Myocyte (in vitro differentiated cells): ENCODE results near the gene SKOR1. TPM values are rescaled to one million over a fixed set of nuclear protein-coding genes. Genes with fewer than 3 reads are reported as not detected.

Source experiments
- DNase-seq: peaks from one replicate; pipeline ENCODE4 v3.0.0-alpha.2; 2012; ENCODE audit warnings: low read depth
- total RNA-seq: library from RNA; depleted of rRNA; stranded (reverse); fragments of >200 nt; gene quantifications from 2 replicates; pipeline ENCODE4 v1.2.3, GENCODE V29; 2014

The SKOR1 gene
- total RNA-seq, 1 donor from 2014 or later = 0.08 TPM

- DNase-seq = no peak
Measured at GRCh38 chr15:67884009-67884408, 58.7 kb downstream of the SKOR1 start.

Other genes with a start within 250 kb of the SKOR1 start
- gene RNU6-1, start 14.5 kb downstream of the SKOR1 start, total RNA-seq = not detected in 2 replicates
- gene PIAS1, start 228.8 kb downstream of the SKOR1 start, total RNA-seq = 11.8 and 14.9 TPM in 2 replicates